Small intestine (tissue), 7 donors: ENCODE measurements around the gene HAGHL. TPM values are rescaled to one million over a fixed set of nuclear protein-coding genes. Genes with fewer than 3 reads are reported as not detected.

Source experiments
- DNase-seq, 2 donors: peaks; one replicate each; pipeline versions ENCODE4 v3.0.0 to v3.0.0-alpha.2; 2013
- FAIRE-seq: peaks from 2 replicates; lab custom pipeline; 2012; peaks lifted over from hg19 to GRCh38; lab: Jason Lieb, UNC
- H3K27ac ChIP-seq, 3 donors: one replicate each; pipeline ENCODE4 v1.5.1; 2013; ENCODE audit warnings: low read length in 2 of 3, mild to moderate bottlenecking in 2 of 3, control low read depth in 1 of 3, inconsistent platforms in 1 of 3, low read depth in 1 of 3, moderate library complexity in 1 of 3
- H3K27me3 ChIP-seq, 3 donors: one replicate each; pipeline ENCODE4 v1.6.1; 2013; ENCODE audit warnings: low read length in 3 of 3, inconsistent platforms in 1 of 3; ENCODE audit not compliant: control insufficient read depth in 3 of 3, insufficient read depth in 3 of 3
- H3K36me3 ChIP-seq, 3 donors: one replicate each; pipeline ENCODE4 v1.6.1; 2013; ENCODE audit warnings: low read length in 3 of 3, inconsistent platforms in 1 of 3, low read depth in 1 of 3, mild to moderate bottlenecking in 1 of 3, moderate library complexity in 1 of 3; ENCODE audit not compliant: control insufficient read depth in 3 of 3, insufficient read depth in 2 of 3
- H3K4me1 ChIP-seq, 3 donors: one replicate each; pipeline ENCODE4 v1.6.1; 2013; ENCODE audit warnings: low read length in 2 of 3, inconsistent platforms in 1 of 3, low read depth in 1 of 3, mild to moderate bottlenecking in 1 of 3, moderate library complexity in 1 of 3; ENCODE audit not compliant: control insufficient read depth in 3 of 3, insufficient read depth in 2 of 3
- H3K4me3 ChIP-seq, 3 donors: one replicate each; pipeline ENCODE4 v1.5.1; 2013; ENCODE audit warnings: low read length in 3 of 3, control low read depth in 1 of 3, inconsistent platforms in 1 of 3, low read depth in 1 of 3, mild to moderate bottlenecking in 1 of 3, moderate library complexity in 1 of 3
- H3K9me3 ChIP-seq, 2 donors: one replicate each; pipeline ENCODE4 v1.6.1; 2013; ENCODE audit warnings: low read depth in 1 of 2, low read length in 1 of 2; ENCODE audit not compliant: control insufficient read depth in 2 of 2, insufficient read depth in 1 of 2
- WGBS, 3 donors: extraction: QIAGEN DNeasy Blood & Tissue Kit; methylation state at CpG; one replicate each; pipeline ENCODE4 v1.1.7; 2013; 5-methylcytosine and 5-hydroxymethylcytosine counted together
- polyA plus RNA-seq, 4 donors: library from polyadenylated mRNA; stranded (reverse) in 3 of 4; unstranded in 1 of 4; fragments of 200-250 nt in 3 of 4; fragments of 120-200 nt in 1 of 4; gene quantifications; one replicate each; pipeline versions ENCODE4 v1.2.1 to v1.2.3, GENCODE V29; 2013
- donor health status: healthy with polysubstance abuse.
- donor health status: control.
- donor health status: control.
- donor health status: Bipolar disorder and iron deficiency.
- donor health status: healthy.

HAGHL gene
- polyA plus RNA-seq, 4 donors = 1.4 to 4.8 (median 3.4) TPM

- WGBS, 3 donors = 34 to 69% (median 66%) methylated on average over 8 to 29 of the region's 38 CpGs
- Histone ChIP-seq H3K4me3 (no peak overlapping the region), H3K27me3 (no peaks in the 10 kb centered on the region), H3K27ac (no peak overlapping the region), H3K9me3 (no peaks in the 10 kb centered on the region), H3K4me1 (no peaks in the 10 kb centered on the region), H3K36me3 (no peaks in the 10 kb centered on the region)
- DNase-seq = no peak
- no peak for FAIRE-seq
Observed at GRCh38 chr16:767743-768235, 40.9 kb downstream of the HAGHL start.

GRCh38 chr16:768428-768827, 41.5 kb downstream of the HAGHL start:
- FAIRE-seq = no peak
- WGBS, 3 donors = 23 to 70% (median 66%) methylated on average over 15 to 21 of the region's 21 CpGs

GRCh38 chr16:769184-769784, 42.4 kb downstream of the HAGHL start:
- no peaks in the 10 kb centered on the region for H3K9me3 ChIP-seq
- H3K36me3 ChIP-seq = no peaks in the 10 kb centered on the region
- H3K4me1 ChIP-seq = no peaks in the 10 kb centered on the region
- no peak overlapping the region for H3K4me3 ChIP-seq
- WGBS, 3 donors = 29 to 59% (median 57%) methylated on average over 13 to 20 of the region's 20 CpGs
- no peak overlapping the region for H3K27ac ChIP-seq
- H3K27me3 ChIP-seq = no peaks in the 10 kb centered on the region
- DNase-seq (no peak), FAIRE-seq (no peak)

More at GRCh38 chr16:768428-768827, 41.5 kb downstream of the HAGHL start:
- H3K27me3 ChIP-seq = no peaks in the 10 kb centered on the region
- no peaks in the 10 kb centered on the region for H3K4me1 ChIP-seq
- DNase-seq = no peak
- no peaks in the 10 kb centered on the region for H3K36me3 ChIP-seq
- H3K9me3 ChIP-seq = no peaks in the 10 kb centered on the region
- H3K27ac ChIP-seq = no peak overlapping the region
- no peak overlapping the region for H3K4me3 ChIP-seq

- DNase-seq (no peak), FAIRE-seq (no peak)
- H3K4me1 ChIP-seq = no peaks in the 10 kb centered on the region
- H3K36me3 ChIP-seq = no peaks in the 10 kb centered on the region
- H3K9me3 ChIP-seq = no peaks in the 10 kb centered on the region
- H3K4me3 ChIP-seq = no peak overlapping the region
- WGBS, 3 donors = 72 to 79% (median 74%) methylated on average over 18 to 19 of the region's 19 CpGs
- no peaks in the 10 kb centered on the region for H3K27me3 ChIP-seq
- no peak overlapping the region for H3K27ac ChIP-seq
Observed at GRCh38 chr16:769934-770333, 43.0 kb downstream of the HAGHL start.

GRCh38 chr16:770411-770810, 43.5 kb downstream of the HAGHL start:
- WGBS, 3 donors = 77 to 80% (median 77%) methylated on average over 8 to 13 of the region's 13 CpGs
- no peak overlapping the region for H3K27ac ChIP-seq
- H3K4me1 ChIP-seq = no peaks in the 10 kb centered on the region
- no peaks in the 10 kb centered on the region for H3K36me3 ChIP-seq
- H3K27me3 ChIP-seq = no peaks in the 10 kb centered on the region
- no peak for FAIRE-seq
- H3K4me3 ChIP-seq = no peak overlapping the region
- no peaks in the 10 kb centered on the region for H3K9me3 ChIP-seq
- no peak for DNase-seq

- 79 to 85% (median 84%) methylated on average over 17 to 18 of the region's 18 CpGs for WGBS, 3 donors
- no peak for FAIRE-seq
Observed at GRCh38 chr16:772959-773358, 46.1 kb downstream of the HAGHL start.

GRCh38 chr16:774086-775001, 47.4 kb downstream of the HAGHL start:
- no peaks in the 10 kb centered on the region for H3K36me3 ChIP-seq
- 64 to 79% (median 71%) methylated on average over 32 to 46 of the region's 46 CpGs for whole genome bisulfite sequencing, 3 donors
- FAIRE-seq (no peak), DNase-seq (no peak)
- H3K27ac ChIP-seq = no peak overlapping the region
- no peak overlapping the region for H3K4me3 ChIP-seq
- H3K27me3 ChIP-seq = peaks cover 2 to 5% (median 3%) of the 10 kb centered on the region in 3 donors
- H3K4me1 ChIP-seq = no peaks in the 10 kb centered on the region
- no peaks in the 10 kb centered on the region for H3K9me3 ChIP-seq

More at GRCh38 chr16:772959-773358, 46.1 kb downstream of the HAGHL start:
- DNase-seq = no peak
- no peaks in the 10 kb centered on the region for H3K4me1 ChIP-seq
- no peak overlapping the region for H3K4me3 ChIP-seq
- H3K27me3 ChIP-seq = peaks cover 0 to 5% (median 0%) of the 10 kb centered on the region in 3 donors
- no peaks in the 10 kb centered on the region for H3K9me3 ChIP-seq
- H3K36me3 ChIP-seq = no peaks in the 10 kb centered on the region
- no peak overlapping the region for H3K27ac ChIP-seq

GRCh38 chr16:775236-775796, 48.4 kb downstream of the HAGHL start:
- no peak overlapping the region for H3K4me3 ChIP-seq
- no peaks in the 10 kb centered on the region for H3K9me3 ChIP-seq
- H3K36me3 ChIP-seq = no peaks in the 10 kb centered on the region
- H3K27me3 ChIP-seq = peaks cover 2 to 5% (median 3%) of the 10 kb centered on the region in 3 donors
- FAIRE-seq = no peak
- H3K4me1 ChIP-seq = no peaks in the 10 kb centered on the region
- no peak overlapping the region for H3K27ac ChIP-seq
- no peak for DNase-seq
- 63 to 78% (median 69%) methylated on average over 26 to 36 of the region's 36 CpGs for WGBS, 3 donors
